HL-60 (cell line): Measurements from ENCODE around the gene IGFBP3.

Experiments
- DNase-seq, 2 experiments: peaks; one replicate each; pipeline ENCODE4 v3.0.0-alpha.2; 2010 to 2020; ENCODE audit warnings: low read depth in 1 of 2, low spot score in 1 of 2
- H3K27ac ChIP-seq: fragments of 250-450 bp; sonication (Bioruptor Pico); replicated peaks from 2 replicates; pipeline ENCODE4 v1.5.1; 2020; ENCODE audit warnings: mild to moderate bottlenecking, moderate library complexity
- H3K27me3 ChIP-seq: fragments of 250-450 bp; sonication (Bioruptor Pico); 2 replicates; pipeline ENCODE4 v1.5.1; 2021; ENCODE audit warnings: mild to moderate bottlenecking, moderate library complexity; ENCODE audit not compliant: insufficient read depth, poor library complexity, severe bottlenecking
- H3K4me3 ChIP-seq: replicated peaks from 2 replicates; pipeline ENCODE4 v1.5.1; 2011; ENCODE audit warnings: mild to moderate bottlenecking, control low read depth, low read length; ENCODE audit not compliant: insufficient read depth
- GABPA ChIP-seq: IDR thresholded peaks from 2 replicates; pipeline ENCODE4 v1.6.1; 2012; ENCODE audit warnings: low read depth
- POLR2AphosphoS5 ChIP-seq: IDR thresholded peaks from 2 replicates; pipeline ENCODE4 v1.6.1; 2012; ENCODE audit warnings: low read depth
- SPI1 ChIP-seq: IDR thresholded peaks from 2 replicates; pipeline ENCODE4 v1.6.1; 2012; ENCODE audit warnings: low read depth, mild to moderate bottlenecking, borderline replicate concordance
- TF ChIP-seq, protein P1 (sequence below): IDR thresholded peaks from one replicate; pipeline ENCODE4 v1.5.1; 2011; ENCODE audit warnings: low read length, control low read depth, inconsistent platforms; ENCODE audit not compliant: insufficient read depth
- TF ChIP-seq, protein P2 (sequence below): IDR thresholded peaks from 2 replicates; pipeline ENCODE4 v1.6.1; 2012; ENCODE audit warnings: low read depth; ENCODE audit not compliant: insufficient replicate concordance

Gene IGFBP3

DNA sequence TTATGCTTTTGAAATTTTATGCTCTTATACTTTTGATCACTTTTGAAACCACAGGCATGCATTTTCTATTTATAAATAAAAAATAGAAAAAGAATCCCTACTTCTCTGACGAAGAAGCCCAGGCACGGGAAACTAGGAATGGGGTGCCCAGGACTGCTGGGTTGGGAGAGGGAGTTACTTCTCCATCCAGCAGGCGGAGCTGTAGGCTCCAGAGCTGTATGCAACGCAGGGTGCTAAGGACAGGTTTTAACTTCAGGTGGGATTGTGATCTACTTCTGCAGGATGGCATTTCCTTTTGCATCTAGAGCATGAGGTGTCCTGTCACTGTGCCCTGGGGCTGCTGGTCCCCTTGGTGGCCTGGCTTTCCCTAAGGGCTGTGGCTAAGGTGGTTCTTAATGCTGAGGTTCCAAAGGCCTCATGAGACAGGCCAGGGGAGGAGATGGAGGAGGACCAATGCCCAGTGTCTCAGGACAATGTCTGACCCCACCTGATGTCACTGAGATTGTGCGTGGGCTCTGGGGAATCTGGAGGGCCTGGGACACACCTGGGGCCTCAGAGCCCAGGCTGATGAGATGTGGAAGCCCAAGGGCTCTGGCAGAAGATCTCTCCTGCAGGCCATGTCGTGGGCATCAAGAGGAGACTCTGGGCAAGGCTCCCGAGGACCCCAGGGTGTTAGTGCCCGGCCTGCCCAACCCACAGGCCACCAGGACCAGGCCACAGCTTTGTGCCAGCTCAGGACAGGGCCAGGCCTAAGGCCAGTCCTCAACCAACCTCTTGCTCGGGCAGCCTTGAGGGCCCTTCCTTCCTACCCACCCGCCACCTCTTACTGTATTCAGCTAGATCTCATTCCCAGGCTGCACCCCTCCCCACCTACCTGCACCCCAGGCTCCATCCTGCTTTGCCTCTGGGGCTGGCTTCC, 48.7 kb downstream of the IGFBP3 start:
- H3K27me3 ChIP-seq, result no peaks in the 10 kb centered on the region
- no peak for TF ChIP-seq SPI1
- TF ChIP-seq POLR2AphosphoS5, result no peak
- TF ChIP-seq, protein P1, sequence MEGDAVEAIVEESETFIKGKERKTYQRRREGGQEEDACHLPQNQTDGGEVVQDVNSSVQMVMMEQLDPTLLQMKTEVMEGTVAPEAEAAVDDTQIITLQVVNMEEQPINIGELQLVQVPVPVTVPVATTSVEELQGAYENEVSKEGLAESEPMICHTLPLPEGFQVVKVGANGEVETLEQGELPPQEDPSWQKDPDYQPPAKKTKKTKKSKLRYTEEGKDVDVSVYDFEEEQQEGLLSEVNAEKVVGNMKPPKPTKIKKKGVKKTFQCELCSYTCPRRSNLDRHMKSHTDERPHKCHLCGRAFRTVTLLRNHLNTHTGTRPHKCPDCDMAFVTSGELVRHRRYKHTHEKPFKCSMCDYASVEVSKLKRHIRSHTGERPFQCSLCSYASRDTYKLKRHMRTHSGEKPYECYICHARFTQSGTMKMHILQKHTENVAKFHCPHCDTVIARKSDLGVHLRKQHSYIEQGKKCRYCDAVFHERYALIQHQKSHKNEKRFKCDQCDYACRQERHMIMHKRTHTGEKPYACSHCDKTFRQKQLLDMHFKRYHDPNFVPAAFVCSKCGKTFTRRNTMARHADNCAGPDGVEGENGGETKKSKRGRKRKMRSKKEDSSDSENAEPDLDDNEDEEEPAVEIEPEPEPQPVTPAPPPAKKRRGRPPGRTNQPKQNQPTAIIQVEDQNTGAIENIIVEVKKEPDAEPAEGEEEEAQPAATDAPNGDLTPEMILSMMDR, result peak; percentile 44
- no peak overlapping the region for H3K4me3 ChIP-seq
- no peak overlapping the region for H3K27ac ChIP-seq
- peak in 1 of 2 experiments; percentile 2 for DNase-seq

DNA sequence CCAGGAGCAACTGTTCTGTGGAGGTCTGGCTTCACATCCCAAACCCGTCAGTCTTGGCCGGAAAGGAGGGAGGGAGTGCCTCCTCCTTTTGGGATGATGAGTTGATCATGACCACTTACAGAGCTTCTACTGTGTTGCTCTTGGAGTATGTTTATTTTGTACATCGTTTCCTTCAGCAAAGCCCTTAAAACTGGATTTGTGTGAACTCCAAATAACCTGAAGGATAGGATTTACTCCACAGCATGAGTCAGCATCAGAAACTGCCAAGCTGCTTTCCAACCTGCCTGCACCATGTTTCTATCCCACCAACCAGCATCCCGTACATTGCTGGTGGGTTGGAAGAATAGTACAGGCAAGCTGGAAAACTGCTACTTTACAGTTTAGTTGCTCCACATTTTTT, 51.6 kb downstream of the IGFBP3 start:
- TF ChIP-seq, protein P1, result no peak
- no peak for TF ChIP-seq POLR2AphosphoS5
- TF ChIP-seq SPI1, result no peak
- no peak for TF ChIP-seq GABPA
- Histone ChIP-seq H3K4me3 (no peak overlapping the region), H3K27ac (no peak overlapping the region), H3K27me3 (no peaks in the 10 kb centered on the region)
- DNase-seq, result no peak

DNA sequence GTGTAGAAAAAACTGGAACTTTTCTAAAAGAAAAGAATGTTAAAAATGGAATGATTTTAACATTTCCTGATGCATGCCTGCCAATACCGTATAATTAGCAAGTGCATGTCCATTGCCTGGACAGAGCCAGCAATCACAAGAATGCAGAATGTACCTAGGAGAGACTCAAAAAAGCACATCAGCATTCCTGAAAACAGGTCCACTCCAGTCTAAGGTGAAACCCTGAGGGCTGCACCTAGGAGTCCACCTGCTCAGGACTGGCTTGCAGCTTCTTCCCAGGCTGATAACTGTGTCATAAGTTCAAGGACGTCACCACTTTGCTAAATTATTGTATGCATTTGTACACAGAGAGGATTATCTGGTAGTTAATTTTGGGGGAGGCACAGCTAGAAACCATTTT, 53.6 kb downstream of the IGFBP3 start:
- Histone ChIP-seq H3K27me3 (no peaks in the 10 kb centered on the region), H3K4me3 (no peak overlapping the region), H3K27ac (no peak overlapping the region)
- DNase-seq, result no peak
- TF ChIP-seq POLR2AphosphoS5 (no peak), SPI1 (no peak), GABPA (no peak)
- TF ChIP-seq, protein P1, result no peak
- TF ChIP-seq, protein P2, sequence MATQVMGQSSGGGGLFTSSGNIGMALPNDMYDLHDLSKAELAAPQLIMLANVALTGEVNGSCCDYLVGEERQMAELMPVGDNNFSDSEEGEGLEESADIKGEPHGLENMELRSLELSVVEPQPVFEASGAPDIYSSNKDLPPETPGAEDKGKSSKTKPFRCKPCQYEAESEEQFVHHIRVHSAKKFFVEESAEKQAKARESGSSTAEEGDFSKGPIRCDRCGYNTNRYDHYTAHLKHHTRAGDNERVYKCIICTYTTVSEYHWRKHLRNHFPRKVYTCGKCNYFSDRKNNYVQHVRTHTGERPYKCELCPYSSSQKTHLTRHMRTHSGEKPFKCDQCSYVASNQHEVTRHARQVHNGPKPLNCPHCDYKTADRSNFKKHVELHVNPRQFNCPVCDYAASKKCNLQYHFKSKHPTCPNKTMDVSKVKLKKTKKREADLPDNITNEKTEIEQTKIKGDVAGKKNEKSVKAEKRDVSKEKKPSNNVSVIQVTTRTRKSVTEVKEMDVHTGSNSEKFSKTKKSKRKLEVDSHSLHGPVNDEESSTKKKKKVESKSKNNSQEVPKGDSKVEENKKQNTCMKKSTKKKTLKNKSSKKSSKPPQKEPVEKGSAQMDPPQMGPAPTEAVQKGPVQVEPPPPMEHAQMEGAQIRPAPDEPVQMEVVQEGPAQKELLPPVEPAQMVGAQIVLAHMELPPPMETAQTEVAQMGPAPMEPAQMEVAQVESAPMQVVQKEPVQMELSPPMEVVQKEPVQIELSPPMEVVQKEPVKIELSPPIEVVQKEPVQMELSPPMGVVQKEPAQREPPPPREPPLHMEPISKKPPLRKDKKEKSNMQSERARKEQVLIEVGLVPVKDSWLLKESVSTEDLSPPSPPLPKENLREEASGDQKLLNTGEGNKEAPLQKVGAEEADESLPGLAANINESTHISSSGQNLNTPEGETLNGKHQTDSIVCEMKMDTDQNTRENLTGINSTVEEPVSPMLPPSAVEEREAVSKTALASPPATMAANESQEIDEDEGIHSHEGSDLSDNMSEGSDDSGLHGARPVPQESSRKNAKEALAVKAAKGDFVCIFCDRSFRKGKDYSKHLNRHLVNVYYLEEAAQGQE, result no peak

DNA sequence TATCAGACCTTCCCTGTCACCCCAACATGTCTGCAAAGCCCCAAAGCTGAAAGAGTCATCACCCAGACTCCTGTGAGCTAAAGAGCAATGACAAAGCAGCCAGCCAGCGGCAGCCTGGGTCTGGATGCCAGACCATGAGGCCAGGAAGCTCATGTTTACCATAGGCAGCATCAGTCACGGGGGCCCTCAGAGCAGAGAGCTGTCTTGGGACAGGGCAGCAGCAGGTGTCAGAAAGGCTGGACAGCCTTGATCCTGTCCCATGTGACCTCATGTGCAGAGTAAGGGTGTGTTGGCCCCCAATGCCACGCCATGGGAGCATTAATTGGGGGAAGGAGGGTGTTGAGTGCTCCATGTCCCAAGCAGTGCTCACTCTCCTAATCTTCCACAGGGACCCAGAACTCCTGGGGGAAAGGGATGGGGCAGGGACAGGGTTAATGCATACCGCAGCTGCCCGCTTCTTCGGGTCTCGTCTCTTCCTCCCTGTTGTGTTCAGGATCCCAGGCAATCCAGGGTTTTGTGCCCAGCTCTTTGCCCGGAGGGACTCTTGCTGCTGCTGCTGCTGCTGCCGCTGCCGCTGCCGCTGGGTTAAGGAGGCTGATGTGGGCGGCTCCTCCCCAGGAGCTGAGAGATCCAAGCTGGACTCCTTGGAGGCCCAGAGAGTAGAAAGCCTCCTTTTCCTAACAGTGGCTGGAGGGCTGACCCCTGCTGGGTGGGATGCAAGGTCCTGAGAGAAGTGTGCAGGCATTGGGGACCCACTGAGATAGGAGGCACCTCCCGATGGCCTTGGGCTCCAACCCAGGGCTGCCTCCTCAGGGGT, 55.3 kb downstream of the IGFBP3 start:
- no peak for TF ChIP-seq POLR2AphosphoS5
- TF ChIP-seq, protein P2, result no peak
- TF ChIP-seq GABPA, result no peak
- no peak for TF ChIP-seq SPI1
- TF ChIP-seq, protein P1, result no peak
- no peak for DNase-seq
- H3K4me3 ChIP-seq, result no peak overlapping the region
- no peak overlapping the region for H3K27ac ChIP-seq
- no peaks in the 10 kb centered on the region for H3K27me3 ChIP-seq
